Activated CD4-positive, alpha-beta memory T cell treated with anti-CD3 and anti-CD28 coated beads, Interleukin-2, amount 10 ng/mL, durations not matched to agents 7 days and 5 days (primary cell): Measurements from ENCODE around the gene CD19. TPM values are rescaled to one million over a fixed set of nuclear protein-coding genes. Genes with fewer than 3 reads are reported as not detected.

Experiments used
- CTCF ChIA-PET: fragments of 350-600 bp; sonication (Branson Sonifier 250); formaldehyde crosslinking; loops from one replicate; lab custom pipeline; 2021; ENCODE audit warnings: antibody characterized with exemption, inconsistent platforms; lab: Charles Lee
- POLR2A ChIA-PET: fragments of 350-600 bp; sonication (Branson Sonifier 250); formaldehyde crosslinking; loops from one replicate; lab custom pipeline; 2021; ENCODE audit warnings: antibody characterized with exemption; lab: Charles Lee
- DNase-seq: peaks from one replicate; pipeline ENCODE4 v3.0.0-alpha.2; 2020
- H3K27ac Mint-ChIP-seq: one replicate; pipeline ENCODE4 v1.8.0; 2021; ENCODE audit warnings: mild to moderate bottlenecking, mixed read lengths
- H3K27me3 Mint-ChIP-seq: one replicate; pipeline ENCODE4 v1.8.0; 2021; ENCODE audit warnings: mixed read lengths
- H3K36me3 Mint-ChIP-seq: one replicate; pipeline ENCODE4 v1.8.0; 2021; ENCODE audit warnings: low read depth, mixed read lengths
- H3K4me1 Mint-ChIP-seq: one replicate; pipeline ENCODE4 v1.8.0; 2021; ENCODE audit warnings: mixed read lengths
- H3K4me3 Mint-ChIP-seq: one replicate; pipeline ENCODE4 v1.8.0; 2021; ENCODE audit warnings: mild to moderate bottlenecking, mixed read lengths
- H3K9me3 Mint-ChIP-seq: one replicate; pipeline ENCODE4 v1.8.0; 2021; ENCODE audit warnings: mixed read lengths
- total RNA-seq, 2 experiments: library from RNA; stranded (reverse); gene quantifications; one replicate each; pipeline ENCODE4 v1.2.3, GENCODE V29; 2021

CD19 gene
- total RNA-seq, 2 experiments from 2014 or later: not detected

DNA sequence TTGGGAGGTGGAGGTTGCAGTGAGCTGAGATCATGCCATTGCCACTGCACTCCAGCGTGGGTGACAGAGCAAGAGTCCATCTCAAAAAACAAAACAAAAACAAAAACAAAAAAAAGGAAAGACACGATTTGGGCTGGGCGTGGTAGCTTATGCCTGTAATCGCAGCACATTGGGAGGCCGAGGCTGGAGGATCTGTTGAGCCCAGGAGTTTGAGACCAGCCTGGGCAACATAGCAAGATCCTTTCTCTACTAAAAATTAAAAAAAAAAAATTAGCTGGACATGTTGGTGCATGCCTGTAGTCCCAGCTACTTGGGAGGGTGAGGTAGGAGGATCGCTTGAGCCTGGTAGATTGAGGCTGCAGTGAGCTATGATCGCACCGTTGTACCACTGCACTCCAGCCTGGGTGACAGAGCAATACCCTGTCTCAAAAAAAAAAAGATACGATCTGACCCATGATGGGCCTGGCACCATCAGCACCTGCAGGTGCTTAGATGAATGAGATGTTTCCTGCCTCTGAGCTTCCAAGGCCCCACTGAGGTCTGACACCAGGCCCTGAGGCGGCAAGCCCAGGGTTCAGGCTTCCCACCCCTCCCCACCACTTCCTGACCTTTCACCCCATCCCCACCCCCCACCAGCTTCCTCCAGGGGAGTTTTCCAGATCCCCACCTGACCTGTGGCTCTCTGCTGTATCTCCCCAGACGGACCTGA is 31.7 kb upstream of the CD19 start:
- Mint-ChIP-seq H3K36me3 (no peaks in the 10 kb centered on the region), H3K27ac (no peak overlapping the region), H3K4me3 (no peak overlapping the region), H3K9me3 (no peaks in the 10 kb centered on the region), H3K27me3 (no peaks in the 10 kb centered on the region), H3K4me1 (no peaks in the 10 kb centered on the region)
- CTCF ChIA-PET: interaction anchor here (0.6 to 0.7 kb wide), 3 partner anchors 51 to 1347 kb away, joined by 3 read pairs; partner anchors contain the start of gene NFATC2IP
- POLR2A ChIA-PET: interaction anchor here (0.6 kb wide), 1 partner anchor 892 kb away, joined by 3 read pairs; no protein-coding TSS in a partner anchor
- DNase-seq: no peak

DNA sequence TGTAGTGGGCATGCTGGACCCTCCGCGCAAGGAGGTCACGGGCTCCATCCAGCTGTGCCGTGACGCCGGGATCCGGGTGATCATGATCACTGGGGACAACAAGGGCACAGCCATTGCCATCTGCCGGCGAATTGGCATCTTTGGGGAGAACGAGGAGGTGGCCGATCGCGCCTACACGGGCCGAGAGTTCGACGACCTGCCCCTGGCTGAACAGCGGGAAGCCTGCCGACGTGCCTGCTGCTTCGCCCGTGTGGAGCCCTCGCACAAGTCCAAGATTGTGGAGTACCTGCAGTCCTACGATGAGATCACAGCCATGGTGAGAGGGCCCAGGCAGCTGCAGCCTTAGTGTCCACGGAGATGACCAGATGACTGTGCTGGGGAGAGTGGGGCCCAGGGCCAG is 31.2 kb upstream of the CD19 start:
- Mint-ChIP-seq H3K36me3 (no peaks in the 10 kb centered on the region), H3K9me3 (no peaks in the 10 kb centered on the region), H3K27ac (no peak overlapping the region), H3K27me3 (no peaks in the 10 kb centered on the region), H3K4me1 (no peaks in the 10 kb centered on the region), H3K4me3 (no peak overlapping the region)
- ChIA-PET POLR2A (interaction anchor here (0.6 kb wide), 1 partner anchor 891 kb away, joined by 3 read pairs; no protein-coding TSS in a partner anchor), CTCF (interaction anchor here (0.7 kb wide), 2 partner anchors 41 to 75 kb away, joined by 3 to 4 read pairs; no protein-coding TSS in a partner anchor)
- DNase-seq: no peak

DNA sequence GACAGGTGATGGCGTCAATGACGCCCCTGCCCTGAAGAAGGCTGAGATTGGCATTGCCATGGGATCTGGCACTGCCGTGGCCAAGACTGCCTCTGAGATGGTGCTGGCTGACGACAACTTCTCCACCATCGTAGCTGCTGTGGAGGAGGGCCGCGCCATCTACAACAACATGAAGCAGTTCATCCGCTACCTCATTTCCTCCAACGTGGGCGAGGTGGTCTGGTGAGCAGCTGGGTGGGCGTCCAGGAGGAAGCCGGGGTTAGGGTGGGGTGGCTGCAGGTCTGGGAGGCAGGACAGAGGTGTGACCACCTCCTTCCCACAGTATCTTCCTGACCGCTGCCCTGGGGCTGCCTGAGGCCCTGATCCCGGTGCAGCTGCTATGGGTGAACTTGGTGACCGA is 29.9 kb upstream of the CD19 start:
- Mint-ChIP-seq H3K27ac (no peak overlapping the region), H3K4me1 (no peaks in the 10 kb centered on the region), H3K36me3 (no peaks in the 10 kb centered on the region), H3K9me3 (no peaks in the 10 kb centered on the region), H3K27me3 (no peaks in the 10 kb centered on the region), H3K4me3 (no peak overlapping the region)
- no peak for DNase-seq
- POLR2A ChIA-PET: no interaction called here
- CTCF ChIA-PET: no interaction called here

DNA sequence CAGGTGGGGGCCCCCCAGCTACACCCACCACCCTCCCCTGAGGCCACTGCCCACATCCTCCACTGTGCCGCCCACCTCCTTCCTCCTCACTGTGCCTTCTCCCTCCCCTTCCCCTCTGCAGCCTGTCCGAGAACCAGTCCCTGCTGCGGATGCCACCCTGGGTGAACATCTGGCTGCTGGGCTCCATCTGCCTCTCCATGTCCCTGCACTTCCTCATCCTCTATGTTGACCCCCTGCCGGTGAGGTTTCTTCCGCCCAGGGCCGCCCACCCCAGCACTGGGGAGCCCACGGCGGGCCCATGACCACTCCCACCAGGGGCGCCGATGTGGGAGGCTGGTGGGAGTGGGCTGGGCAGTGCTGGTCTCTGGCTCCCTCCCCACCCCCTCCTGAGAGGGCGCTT is 28.9 kb upstream of the CD19 start:
- no peak for DNase-seq
- no peak overlapping the region for H3K27ac Mint-ChIP-seq
- no peak overlapping the region for H3K4me3 Mint-ChIP-seq
- ChIA-PET POLR2A (no interaction called here), CTCF (no interaction called here)
- no peaks in the 10 kb centered on the region for H3K36me3 Mint-ChIP-seq
- H3K4me1 Mint-ChIP-seq: no peaks in the 10 kb centered on the region
- no peaks in the 10 kb centered on the region for H3K27me3 Mint-ChIP-seq
- no peaks in the 10 kb centered on the region for H3K9me3 Mint-ChIP-seq

DNA sequence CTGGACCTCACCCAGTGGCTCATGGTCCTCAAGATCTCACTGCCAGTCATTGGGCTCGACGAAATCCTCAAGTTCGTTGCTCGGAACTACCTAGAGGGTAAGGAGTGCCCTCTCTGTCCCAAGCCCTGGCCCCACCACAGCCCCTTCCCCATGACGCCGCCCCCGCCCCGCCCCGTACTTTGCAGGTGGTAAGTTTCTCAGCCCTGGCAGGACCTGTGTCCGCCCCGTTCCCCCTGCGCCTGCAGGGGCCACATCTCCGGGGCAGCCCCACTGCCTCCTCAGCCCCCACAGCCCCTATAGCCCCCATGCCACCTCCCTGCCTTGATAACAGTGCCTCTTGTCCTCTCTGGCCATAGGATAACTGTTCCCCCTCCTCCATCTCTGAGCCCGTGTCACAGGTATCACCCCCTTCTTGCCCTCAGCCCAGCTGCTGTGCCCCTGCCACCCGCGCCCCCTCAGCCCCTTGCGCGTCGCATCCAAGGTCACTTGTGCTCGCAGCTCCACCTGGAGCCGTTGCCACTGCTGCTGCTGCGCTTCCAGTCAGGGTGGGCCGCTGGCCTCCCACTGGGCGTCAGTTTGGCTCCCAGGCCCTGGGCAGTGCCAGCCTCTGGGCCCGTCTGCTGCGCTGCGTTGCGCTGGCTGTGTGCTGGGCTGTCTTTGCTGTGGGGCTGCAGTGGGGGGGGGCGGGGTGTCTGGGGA is 28.3 kb upstream of the CD19 start:
- no peak for DNase-seq
- no peaks in the 10 kb centered on the region for H3K36me3 Mint-ChIP-seq
- CTCF ChIA-PET: no interaction called here
- no peaks in the 10 kb centered on the region for H3K9me3 Mint-ChIP-seq
- POLR2A ChIA-PET: no interaction called here
- H3K27me3 Mint-ChIP-seq: no peaks in the 10 kb centered on the region
- no peak overlapping the region for H3K4me3 Mint-ChIP-seq
- H3K4me1 Mint-ChIP-seq: no peaks in the 10 kb centered on the region
- H3K27ac Mint-ChIP-seq: no peak overlapping the region

DNA sequence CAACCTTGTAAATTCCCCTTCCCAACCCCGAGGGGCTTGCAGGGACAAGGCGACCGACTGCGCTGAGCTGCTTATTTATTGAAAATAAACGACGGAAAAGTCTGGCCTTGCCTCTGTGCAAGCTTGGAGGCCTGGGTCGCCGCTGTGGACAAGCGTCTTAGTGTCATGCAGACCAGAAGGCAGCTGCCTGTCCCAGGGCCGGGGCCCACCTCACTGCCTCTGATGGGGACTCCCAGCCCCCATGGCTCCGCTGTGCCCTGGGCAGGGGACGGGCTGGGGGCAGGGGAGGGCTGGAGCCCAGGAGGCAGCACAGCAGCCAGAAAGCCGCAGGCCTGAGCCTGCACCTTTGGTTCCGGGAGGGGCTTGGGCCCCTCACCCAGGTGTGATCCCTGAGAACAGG is 27.4 kb upstream of the CD19 start:
- Mint-ChIP-seq H3K9me3 (no peaks in the 10 kb centered on the region), H3K4me1 (no peaks in the 10 kb centered on the region), H3K4me3 (no peak overlapping the region), H3K27me3 (no peaks in the 10 kb centered on the region), H3K27ac (no peak overlapping the region), H3K36me3 (no peaks in the 10 kb centered on the region)
- no peak for DNase-seq
- ChIA-PET CTCF (no interaction called here), POLR2A (no interaction called here)

DNA sequence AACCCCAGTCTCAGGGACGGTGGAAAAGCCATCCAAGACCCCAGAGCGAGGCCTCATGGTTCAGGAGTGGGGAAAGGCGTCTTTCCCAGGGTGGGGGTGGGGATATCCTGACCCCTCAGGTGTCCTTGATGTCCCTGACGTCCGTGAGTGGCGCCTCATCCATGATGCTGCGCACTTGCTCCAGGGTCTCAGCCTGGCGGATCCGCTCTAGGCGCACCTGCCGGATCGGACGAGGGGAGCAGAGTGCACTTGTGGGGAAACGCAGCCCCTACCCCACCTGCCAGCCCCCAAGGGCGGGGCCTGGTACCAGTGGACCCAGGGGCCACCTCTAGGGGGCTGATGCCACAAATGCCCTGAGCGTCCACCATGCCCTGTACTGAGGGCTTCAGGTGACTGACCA is 26.9 kb upstream of the CD19 start:
- no peaks in the 10 kb centered on the region for H3K27me3 Mint-ChIP-seq

DNA sequence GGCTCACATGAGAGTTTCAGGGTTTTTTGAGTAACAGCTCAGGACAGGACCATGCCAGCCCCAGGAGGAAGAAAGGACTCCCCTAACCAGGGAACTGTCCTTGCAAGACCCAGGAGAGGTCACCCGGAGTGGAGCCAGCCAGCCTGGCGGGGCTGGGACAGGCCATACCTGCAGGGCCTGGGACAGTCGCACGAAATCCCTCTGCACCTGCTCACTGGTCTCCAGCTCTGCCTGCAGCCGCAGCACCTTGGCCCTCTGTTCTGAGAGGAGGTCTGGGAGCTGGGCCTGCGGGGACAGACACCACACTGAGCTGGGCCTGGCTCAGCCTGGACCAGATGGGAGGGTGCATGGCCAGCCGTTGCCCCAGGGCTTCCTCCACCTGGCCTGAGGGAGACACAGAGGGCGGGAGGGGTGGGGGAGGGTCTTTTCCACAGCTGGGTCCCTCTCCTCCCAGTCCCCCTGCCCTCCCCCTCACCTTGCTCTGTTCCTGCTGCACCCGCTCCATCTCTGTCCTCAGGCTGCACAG is 26.5 kb upstream of the CD19 start:
- no peaks in the 10 kb centered on the region for H3K4me1 Mint-ChIP-seq
- H3K27me3 Mint-ChIP-seq: no peaks in the 10 kb centered on the region
- H3K9me3 Mint-ChIP-seq: no peaks in the 10 kb centered on the region
- CTCF ChIA-PET: no interaction called here
- H3K36me3 Mint-ChIP-seq: no peaks in the 10 kb centered on the region
- no peak overlapping the region for H3K4me3 Mint-ChIP-seq
- H3K27ac Mint-ChIP-seq: no peak overlapping the region
- DNase-seq: no peak
- POLR2A ChIA-PET: interaction anchor here (1.0 kb wide), 1 partner anchor 26 kb away, joined by 4 read pairs; no protein-coding TSS in a partner anchor

More for the DNA sequence above, 26.9 kb upstream of the CD19 start:
- no peak for DNase-seq
- Mint-ChIP-seq H3K27ac (no peak overlapping the region), H3K9me3 (no peaks in the 10 kb centered on the region), H3K4me1 (no peaks in the 10 kb centered on the region), H3K36me3 (no peaks in the 10 kb centered on the region), H3K4me3 (no peak overlapping the region)
- POLR2A ChIA-PET: interaction anchor here (1.0 kb wide), 1 partner anchor 25 kb away, joined by 4 read pairs; no protein-coding TSS in a partner anchor
- CTCF ChIA-PET: no interaction called here

DNA sequence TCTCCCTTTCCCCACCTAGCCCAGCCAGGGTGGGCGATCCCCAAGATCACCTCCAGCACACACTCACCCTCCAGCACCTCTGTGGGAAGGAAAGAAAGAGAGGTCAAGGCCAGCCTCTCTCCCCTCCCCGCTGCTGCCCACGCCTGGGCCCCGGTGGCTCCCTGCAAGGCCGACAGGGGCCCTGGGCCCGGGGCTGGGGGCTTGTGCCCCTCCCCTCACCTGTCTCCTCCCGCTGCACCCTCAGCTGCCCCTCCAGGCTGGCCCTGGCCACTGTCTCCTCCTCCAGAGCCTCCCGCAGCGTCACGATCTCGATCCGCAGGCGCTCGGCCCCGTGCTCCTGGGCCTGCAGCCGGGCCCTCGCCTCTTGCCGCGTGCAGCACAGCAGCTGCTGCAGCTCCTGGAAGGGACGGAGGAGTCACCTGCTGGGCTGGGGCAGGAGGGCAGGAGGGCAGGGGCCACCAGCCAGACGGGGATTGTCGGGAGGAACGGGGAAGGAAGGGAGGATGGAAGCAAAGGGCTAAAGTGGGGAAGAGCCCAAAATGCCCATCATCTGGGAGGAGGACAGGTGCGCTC is 25.9 kb upstream of the CD19 start:
- CTCF ChIA-PET: no interaction called here
- POLR2A ChIA-PET: interaction anchor here (0.6 to 1.0 kb wide), 2 partner anchors 26 to 1647 kb away, joined by 4 read pairs; no protein-coding TSS in a partner anchor
- Mint-ChIP-seq H3K4me3 (no peak overlapping the region), H3K36me3 (no peaks in the 10 kb centered on the region), H3K27me3 (no peaks in the 10 kb centered on the region), H3K9me3 (no peaks in the 10 kb centered on the region), H3K4me1 (no peaks in the 10 kb centered on the region), H3K27ac (no peak overlapping the region)
- no peak for DNase-seq

DNA sequence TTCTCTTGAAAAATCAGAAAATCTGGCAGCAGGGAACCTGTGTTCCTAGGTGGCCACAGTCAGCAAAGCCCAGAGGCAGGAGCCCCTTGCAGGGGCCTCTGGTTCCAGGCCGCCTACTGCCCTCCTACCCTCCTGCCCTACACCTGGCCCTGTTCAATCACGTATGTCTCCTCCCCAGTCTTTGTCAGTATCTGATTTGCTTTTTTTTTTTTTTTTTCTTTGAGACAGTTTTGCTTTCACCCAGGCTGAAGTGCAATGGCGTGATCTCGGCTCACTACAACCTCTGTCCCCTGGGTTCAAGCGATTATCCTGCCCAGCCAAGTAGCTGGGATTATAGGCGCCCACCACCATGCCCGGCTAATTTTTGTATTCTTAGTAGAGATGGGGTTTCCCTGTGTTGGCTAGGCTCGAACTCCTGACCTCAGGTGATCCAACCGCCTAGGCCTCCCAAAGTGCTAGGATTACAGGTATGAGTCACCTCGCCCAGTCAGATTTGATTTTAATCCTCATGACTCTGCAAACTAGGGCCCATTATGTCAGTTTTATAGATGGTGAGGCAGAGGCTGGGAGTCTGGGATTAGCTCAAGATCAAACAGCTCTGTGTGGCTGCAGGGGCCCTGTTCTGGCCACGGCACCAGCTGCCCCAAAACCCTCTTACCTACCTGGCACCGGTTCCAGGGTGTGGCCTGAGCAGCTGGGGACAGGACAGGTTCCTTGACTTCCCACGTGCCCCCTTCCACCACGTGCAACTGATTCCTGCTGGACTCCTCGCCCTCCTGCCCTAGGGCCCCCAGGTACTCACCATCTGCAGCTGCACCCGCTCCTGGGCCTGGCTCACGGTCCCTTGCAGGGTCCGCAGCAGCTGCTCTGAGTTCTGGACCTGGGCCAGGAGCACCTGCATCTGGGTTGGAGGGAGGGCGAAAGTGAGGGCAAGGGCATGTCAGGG is 21.4 kb upstream of the CD19 start:
- CTCF ChIA-PET: interaction anchor here (0.7 kb wide), 1 partner anchor 660 kb away, joined by 3 read pairs; no protein-coding TSS in a partner anchor
- no peak for DNase-seq
- H3K27ac Mint-ChIP-seq: no peak overlapping the region
- POLR2A ChIA-PET: interaction anchor here (0.8 kb wide), 1 partner anchor 16 kb away, joined by 3 read pairs; no protein-coding TSS in a partner anchor
- H3K4me1 Mint-ChIP-seq: no peaks in the 10 kb centered on the region
- H3K4me3 Mint-ChIP-seq: no peak overlapping the region
- H3K9me3 Mint-ChIP-seq: no peaks in the 10 kb centered on the region
- H3K36me3 Mint-ChIP-seq: peaks cover 11% of the 10 kb centered on the region
- no peaks in the 10 kb centered on the region for H3K27me3 Mint-ChIP-seq

DNA sequence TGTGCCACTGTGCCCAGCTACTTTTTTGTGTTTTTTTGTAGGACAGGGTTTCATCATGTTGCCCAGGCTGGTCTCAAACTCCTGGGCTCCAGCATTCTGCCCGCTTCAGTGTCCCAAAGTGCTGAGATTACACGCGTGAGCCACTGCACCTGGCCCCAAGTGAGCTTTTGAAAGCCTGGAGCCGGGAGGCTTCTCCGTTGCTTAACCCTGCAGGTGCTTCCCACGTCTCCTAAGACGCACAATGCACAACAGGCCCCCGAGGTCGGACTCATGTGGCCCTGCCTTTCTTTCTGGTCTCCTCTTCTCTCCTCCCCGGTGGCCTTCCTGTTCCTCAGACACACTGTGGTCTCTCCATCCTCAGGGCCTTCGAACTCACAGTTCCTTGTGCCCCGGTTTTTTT is 19.2 kb upstream of the CD19 start:
- Mint-ChIP-seq H3K36me3 (peaks cover 17% of the 10 kb centered on the region), H3K4me1 (no peaks in the 10 kb centered on the region), H3K9me3 (no peaks in the 10 kb centered on the region), H3K27ac (no peak overlapping the region), H3K4me3 (no peak overlapping the region), H3K27me3 (no peaks in the 10 kb centered on the region)
- ChIA-PET CTCF (interaction anchor here (0.7 kb wide), 1 partner anchor 856 kb away, joined by 3 read pairs; no protein-coding TSS in a partner anchor), POLR2A (interaction anchor here (1.6 kb wide), 1 partner anchor 39 kb away, joined by 3 read pairs; no protein-coding TSS in a partner anchor)
- no peak for DNase-seq
